Measurements from ENCODE around the gene TOM1.

TOM1 gene

GRCh38 chr22:35369996-35370395 is 70.3 kb downstream of the TOM1 start:
- DNase-seq (ENCODE audit: low read depth): no peak

- no peak for DNase-seq (ENCODE audit: low read depth)
Measured at GRCh38 chr22:35373781-35374180, 74.1 kb downstream of the TOM1 start.

GRCh38 chr22:35375031-35375430 is 75.3 kb downstream of the TOM1 start:
- no peak for DNase-seq (ENCODE audit: low read depth)

GRCh38 chr22:35375526-35375925 is 75.8 kb downstream of the TOM1 start:
- no peak for DNase-seq (ENCODE audit: low read depth)

- DNase-seq (ENCODE audit: low read depth): no peak
Measured at GRCh38 chr22:35376728-35377472, 77.2 kb downstream of the TOM1 start.

GRCh38 chr22:35377735-35378134 is 78.0 kb downstream of the TOM1 start:
- no peak for DNase-seq (ENCODE audit: low read depth)

GRCh38 chr22:35378621-35379020 is 78.9 kb downstream of the TOM1 start:
- DNase-seq (ENCODE audit: low read depth): no peak

GRCh38 chr22:35379146-35379993 is 79.7 kb downstream of the TOM1 start:
- no peak for DNase-seq (ENCODE audit: low read depth)

- no peak for DNase-seq (ENCODE audit: low read depth)
Measured at GRCh38 chr22:35380013-35380412, 80.3 kb downstream of the TOM1 start.

GRCh38 chr22:35380537-35381423 is 81.1 kb downstream of the TOM1 start, which contains the start of gene HMOX1:
TSS of gene HMOX1 (plus strand) at chr22:35381096. CDS start at chr22:35381174, 78 bp downstream.
- peak; percentile 48 for DNase-seq (ENCODE audit: low read depth)

- DNase-seq (ENCODE audit: low read depth): no peak
Measured at GRCh38 chr22:35381424-35382009, 81.8 kb downstream of the TOM1 start.

- no peak for DNase-seq (ENCODE audit: low read depth)
Measured at GRCh38 chr22:35383679-35384071, 84.0 kb downstream of the TOM1 start.

GRCh38 chr22:35384527-35384926 is 84.8 kb downstream of the TOM1 start:
- no peak for DNase-seq (ENCODE audit: low read depth)

GRCh38 chr22:35384975-35385588 is 85.4 kb downstream of the TOM1 start:
- DNase-seq (ENCODE audit: low read depth): no peak

- DNase-seq (ENCODE audit: low read depth): no peak
Measured at GRCh38 chr22:35386670-35387288, 87.1 kb downstream of the TOM1 start.

- DNase-seq (ENCODE audit: low read depth): no peak
Measured at GRCh38 chr22:35390933-35391332, 91.2 kb downstream of the TOM1 start.

- no peak for DNase-seq (ENCODE audit: low read depth)
Measured at GRCh38 chr22:35392357-35392756, 92.7 kb downstream of the TOM1 start.

- DNase-seq (ENCODE audit: low read depth): no peak
Measured at GRCh38 chr22:35393116-35394010, 93.7 kb downstream of the TOM1 start.

- DNase-seq (ENCODE audit: low read depth): no peak
Measured at GRCh38 chr22:35394011-35394312, 94.3 kb downstream of the TOM1 start.
